HepG2 (cell line): ENCODE results near the gene TK2. TPM values are rescaled to one million over a fixed set of nuclear protein-coding genes. Genes with fewer than 3 reads are reported as not detected.

Experiments used
- ATAC-seq: fragments of 200-7000 bp; cut with Tn5 transposase; 3 replicates; pipeline ENCODE4 v1.9.1; 2020; ENCODE audit warnings: mild to moderate bottlenecking, moderate library complexity
- BruUV-seq: library from RNA; stranded (reverse); fragments of 400-500 nt; replicated peaks from 2 replicates; lab custom pipeline; 2021; lab: Mats Ljungman, UMichigan
- CTCF ChIA-PET: fragments of 300-600 bp; formaldehyde crosslinking; extraction: SDS; loops from one replicate; lab custom pipeline; 2021; ENCODE audit warnings: low total read pairs, inconsistent platforms, low intra/inter-chr PET ratio; lab: Yijun Ruan, JAX
- POLR2A ChIA-PET: fragments of 350-600 bp; sonication (Branson Sonifier 250); formaldehyde crosslinking; loops from one replicate; lab custom pipeline; 2020; ENCODE audit warnings: antibody characterized with exemption, inconsistent platforms; lab: Yijun Ruan, JAX
- DNase-seq: peaks from one replicate; pipeline ENCODE4 v3.0.0-alpha.2; 2015; ENCODE audit warnings: low spot score
- FAIRE-seq: peaks from 3 replicates; lab custom pipeline; 2011; peaks lifted over from hg19 to GRCh38; lab: Jason Lieb, UNC
- H2AFZ ChIP-seq: one replicate; pipeline ENCODE4 v1.6.1; 2011; ENCODE audit warnings: low read length, inconsistent platforms
- H3K27ac ChIP-seq: fragments of 300-600 bp; 3 replicates; pipeline ENCODE4 v1.8.0; 2011; ENCODE audit warnings: mixed run types, mild to moderate bottlenecking, mixed read lengths, low read length, inconsistent platforms; ENCODE audit not compliant: insufficient read depth; ENCODE audit errors: extremely low read length
- H3K27me3 ChIP-seq, 2 experiments: fragments of 200-600 bp in 1 of 2; 2 replicates in 1 of 2; 3 replicates in 1 of 2; pipeline versions ENCODE4 v1.6.0 to v1.8.0; 2011; ENCODE audit warnings: low read length in 2 of 2, mild to moderate bottlenecking in 2 of 2, moderate library complexity in 2 of 2, inconsistent platforms in 1 of 2; ENCODE audit not compliant: insufficient read depth in 2 of 2, control insufficient read depth in 1 of 2
- H3K36me3 ChIP-seq, 2 experiments: fragments of 200-600 bp in 1 of 2; replicated peaks in 1 of 2; 2 replicates in 1 of 2; 3 replicates in 1 of 2; pipeline versions ENCODE4 v1.5.1 to v1.8.0; 2011; ENCODE audit warnings: low read length in 2 of 2, inconsistent platforms in 1 of 2; ENCODE audit not compliant: insufficient read depth in 2 of 2, control insufficient read depth in 1 of 2
- H3K4me1 ChIP-seq: 2 replicates; pipeline ENCODE4 v1.5.1; 2012; ENCODE audit warnings: low read length, inconsistent platforms; ENCODE audit not compliant: insufficient read depth
- H3K4me2 ChIP-seq: 2 replicates; pipeline ENCODE4 v1.6.0; 2011; ENCODE audit warnings: low read depth, low read length, inconsistent platforms
- H3K4me3 ChIP-seq, 3 experiments: fragments of 200-600 bp in 1 of 3; sonication (generic), shearing (Covaris generic) in 1 of 3; replicated peaks in 1 of 3; 2 replicates each; pipeline ENCODE4 v1.5.1; 2011 to 2016; ENCODE audit warnings: low read length in 3 of 3, inconsistent platforms in 2 of 3, low read depth in 2 of 3, mild to moderate bottlenecking in 2 of 3, control low read depth in 1 of 3, mixed read lengths in 1 of 3; ENCODE audit not compliant: insufficient read depth in 1 of 3
- H3K79me2 ChIP-seq: one replicate; pipeline ENCODE4 v1.6.1; 2011; ENCODE audit warnings: low read length, inconsistent platforms; ENCODE audit not compliant: insufficient read depth
- H3K9ac ChIP-seq: 2 replicates; pipeline ENCODE4 v1.6.0; 2011; ENCODE audit warnings: mild to moderate bottlenecking, low read depth, low read length, inconsistent platforms; ENCODE audit not compliant: insufficient read depth
- H3K9me3 ChIP-seq: 2 replicates; pipeline ENCODE4 v1.5.1; 2012; ENCODE audit warnings: mild to moderate bottlenecking, low read length
- H4K20me1 ChIP-seq: 2 replicates; pipeline ENCODE4 v1.6.0; 2011; ENCODE audit warnings: inconsistent platforms, mild to moderate bottlenecking, low read length, moderate library complexity; ENCODE audit not compliant: insufficient read depth
- ISX ChIP-seq: sonication (generic); formaldehyde crosslinking; conservative IDR thresholded peaks from 2 replicates; pipeline ENCODE4 v1.5.0; 2020; ENCODE audit warnings: missing genetic modification reagents
- JARID2 ChIP-seq: sonication (generic); formaldehyde crosslinking; IDR thresholded peaks from 2 replicates; pipeline ENCODE4 v1.8.1; 2023; ENCODE audit warnings: missing genetic modification reagents, inconsistent platforms; ENCODE audit not compliant: insufficient replicate concordance
- NAIF1 ChIP-seq: sonication (generic); formaldehyde crosslinking; IDR thresholded peaks from 2 replicates; pipeline ENCODE4 v1.5.0; 2020; ENCODE audit warnings: mild to moderate bottlenecking, missing genetic modification reagents, borderline replicate concordance
- NONO ChIP-seq, 2 experiments: fragments of 450-650 bp in 1 of 2; sonication (generic) in 1 of 2; formaldehyde crosslinking in 1 of 2; IDR thresholded peaks in 1 of 2; conservative IDR thresholded peaks in 1 of 2; 2 replicates each; pipeline versions ENCODE4 v1.6.1 to v1.8.0; 2017 to 2022; ENCODE audit warnings: mild to moderate bottlenecking in 1 of 2, missing genetic modification reagents in 1 of 2, moderate library complexity in 1 of 2
- NR2F6 ChIP-seq, 2 experiments: IDR thresholded peaks; 2 replicates each; pipeline ENCODE4 v1.6.1; 2016; ENCODE audit warnings: antibody characterized with exemption in 1 of 2, mild to moderate bottlenecking in 1 of 2
- WGBS: methylation state at CpG from one replicate; pipeline ENCODE4 v1.1.6; 2017; ENCODE audit warnings: low lambda C conversion rate; 5-methylcytosine and 5-hydroxymethylcytosine counted together
- in situ Hi-C: cut with HindIII; loops from 2 replicates; pipeline ENCODE4 v1.10.0; 2017; ENCODE audit warnings: low pct_unique_long_range_greater_than_20kb; ENCODE audit not compliant: extremely low pct_ligation_motif_present
- intact Hi-C: fragments of 100-400 bp; cut with micrococcal nuclease; formaldehyde crosslinking; loops from one replicate; pipeline ENCODE4 v1.10.0; 2022; ENCODE audit not compliant: unreplicated experiment
- polyA plus RNA-seq, 8 experiments: library from polyadenylated mRNA; depleted of rRNA in 3 of 8; stranded (reverse) in 7 of 8; unstranded in 1 of 8; fragments of >200 nt; fragmentation: Illumina TruSeq in 4 of 8; extraction: Trizol in 4 of 8; gene quantifications; 2 replicates each; pipeline versions ENCODE4 v1.2.1 to v1.2.3, GENCODE V29; 2011 to 2016; ENCODE audit warnings: low read depth in 4 of 8, missing spikeins in 1 of 8, mixed read lengths in 1 of 8; ENCODE audit not compliant: insufficient read depth in 1 of 8
- total RNA-seq, 5 experiments: library from RNA; depleted of rRNA; stranded (reverse); fragments of >200 nt; fragmentation: Illumina TruSeq; extraction: Trizol; gene quantifications; 2 replicates each; pipeline ENCODE4 v1.2.3, GENCODE V29; 2016; ENCODE audit warnings: low read depth in 1 of 5
- TF ChIP-seq, protein P1 (sequence below): sonication (generic); formaldehyde crosslinking; IDR thresholded peaks from 2 replicates; pipeline ENCODE4 v1.4.0; 2020; ENCODE audit warnings: low read depth, mild to moderate bottlenecking, missing genetic modification reagents

TK2 gene
- total and polyA plus RNA-seq, 2 of the 13 experiments (the other 11 are each of a cell fraction or from before 2014, with no cell fraction given), result 18.7 to 21.0 TPM

DNA sequence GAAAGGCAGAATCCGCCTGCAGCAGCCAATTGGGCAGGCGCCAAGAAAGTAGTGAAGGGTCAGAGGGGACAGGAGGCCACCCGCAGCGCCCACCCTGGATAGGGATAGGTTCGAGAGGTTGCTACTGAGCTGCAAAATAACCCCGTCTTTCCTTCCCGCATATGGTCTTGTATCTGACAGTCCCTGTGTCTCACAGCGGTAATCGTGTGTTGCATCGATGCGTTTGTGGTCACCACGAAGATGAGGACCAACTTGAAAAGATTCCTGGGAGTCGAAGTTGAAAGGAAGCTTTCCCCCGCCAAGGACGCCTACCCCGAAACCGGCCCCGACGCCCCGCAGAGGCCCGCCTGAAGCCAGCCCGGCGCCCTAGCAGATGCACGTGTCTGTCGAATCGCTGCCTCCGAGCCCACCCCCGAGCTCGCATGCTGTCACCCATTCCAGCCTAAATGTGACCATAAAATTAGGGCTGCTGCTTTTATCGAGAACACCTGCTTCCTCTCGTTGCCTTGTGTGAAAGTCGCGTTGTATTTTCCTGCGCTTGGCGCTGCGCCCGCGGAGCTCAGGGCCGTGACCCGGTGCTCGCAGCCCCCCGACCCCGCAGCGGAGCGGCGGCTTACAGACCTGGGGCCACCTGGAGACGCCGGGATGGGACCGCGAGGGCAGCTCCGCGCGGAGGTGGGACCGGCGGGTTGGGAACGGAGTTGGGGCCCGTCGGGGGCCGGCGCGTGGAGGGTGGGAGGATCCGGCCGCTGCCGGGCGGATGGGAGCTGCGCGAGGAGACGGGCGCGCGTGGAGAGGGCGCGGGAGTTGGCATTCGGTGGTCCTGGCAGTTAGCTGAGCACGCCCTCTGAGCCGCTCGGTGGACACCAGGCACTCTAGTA, 29.0 kb upstream of the TK2 start, which contains the start of gene CMTM2:
Gene CMTM2, plus strand, starts transcription at position 813 of the 881 bp plus-strand sequence. CDS start 145 bp downstream, outside the sequence.
- Histone ChIP-seq H3K36me3 (no peaks in the 10 kb centered on the region), H3K4me1 (peaks cover 3% of the 10 kb centered on the region; the same call in 1 of the 2 replicates), H4K20me1 (no peaks in the 10 kb centered on the region), H3K4me2 (no peak within 1 kb of the TSS), H2AFZ (no peak within 1 kb of the TSS), H3K27ac (no peak within 1 kb of the TSS), H3K4me3 (no peak within 1 kb of the TSS), H3K9me3 (no peaks in the 10 kb centered on the region), H3K79me2 (no peaks in the 10 kb centered on the region), H3K27me3 (peaks cover 0 to 14% of the 10 kb centered on the region in 2 experiments; a peak in 2 of 5 replicates), H3K9ac (no peak within 1 kb of the TSS)
- WGBS, result 78% methylated on average over 77 of the region's 77 CpGs
- in situ Hi-C loops, result no loop called here
- no peak for FAIRE-seq
- intact Hi-C loops, result no loop called here
- ATAC-seq, result no peak
- ChIA-PET POLR2A (no interaction called here), CTCF (no interaction called here)
- DNase-seq, result no peak
- no TSS peak for BruUV-seq
- TF ChIP-seq NAIF1 (CRISPR knock-in tag) (no peak), NR2F6 (IDR thresholded peaks at IDR 0.05) (no peak), NR2F6 (CRISPR knock-in tag; IDR thresholded peaks at IDR 0.05) (no peak)

DNA sequence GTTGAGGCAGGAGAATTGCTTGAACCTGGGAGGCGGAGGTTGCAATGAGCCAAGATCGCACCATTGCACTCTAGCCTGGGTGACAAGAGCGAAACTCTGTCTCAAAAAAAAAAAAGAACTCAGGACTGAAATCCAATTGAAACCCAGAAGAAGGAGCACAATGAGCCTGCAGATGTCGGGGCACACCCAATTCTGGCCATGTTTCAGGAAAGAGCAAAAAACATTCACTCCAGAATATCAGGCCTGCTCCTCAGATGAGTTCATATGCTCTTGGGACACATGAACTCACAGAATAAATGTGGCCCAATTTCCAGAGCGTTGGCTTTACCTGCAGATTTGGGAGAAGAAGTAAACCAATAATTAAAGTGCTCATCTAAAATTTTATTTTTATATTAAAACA, 26.4 kb upstream of the TK2 start:
- in situ Hi-C loops (no loop called here), intact Hi-C loops (no loop called here)
- Histone ChIP-seq H3K36me3 (no peaks in the 10 kb centered on the region), H3K4me2 (no peak overlapping the region), H3K4me3 (no peak overlapping the region), H3K27ac (no peak overlapping the region), H4K20me1 (no peaks in the 10 kb centered on the region), H2AFZ (no peak overlapping the region), H3K9ac (no peak overlapping the region), H3K9me3 (no peaks in the 10 kb centered on the region), H3K27me3 (peaks cover 0 to 14% of the 10 kb centered on the region in 2 experiments; a peak in 2 of 5 replicates), H3K79me2 (no peaks in the 10 kb centered on the region), H3K4me1 (no peaks in the 10 kb centered on the region)
- FAIRE-seq (no peak), ATAC-seq (no peak), DNase-seq (no peak)
- 67% methylated on average over 5 of the region's 5 CpGs for WGBS
- ChIA-PET POLR2A (no interaction called here), CTCF (no interaction called here)
- TF ChIP-seq, protein P1, sequence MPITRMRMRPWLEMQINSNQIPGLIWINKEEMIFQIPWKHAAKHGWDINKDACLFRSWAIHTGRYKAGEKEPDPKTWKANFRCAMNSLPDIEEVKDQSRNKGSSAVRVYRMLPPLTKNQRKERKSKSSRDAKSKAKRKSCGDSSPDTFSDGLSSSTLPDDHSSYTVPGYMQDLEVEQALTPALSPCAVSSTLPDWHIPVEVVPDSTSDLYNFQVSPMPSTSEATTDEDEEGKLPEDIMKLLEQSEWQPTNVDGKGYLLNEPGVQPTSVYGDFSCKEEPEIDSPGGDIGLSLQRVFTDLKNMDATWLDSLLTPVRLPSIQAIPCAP (CRISPR knock-in tag), result no peak
- no peak for TF ChIP-seq ISX (CRISPR knock-in tag)
- no peak for TF ChIP-seq NONO (IDR thresholded peaks at IDR 0.05)
- no peak for TF ChIP-seq NONO (CRISPR knock-in tag; conservative IDR thresholded peaks at IDR 0.05)
- TF ChIP-seq JARID2, result no peak
- BruUV-seq, result no TSS peak
